Mucosa of gallbladder (tissue), 1 donor: ENCODE results near the gene SHISAL2B. TPM values are rescaled to one million over a fixed set of nuclear protein-coding genes. Genes with fewer than 3 reads are reported as not detected.
"Not testable (repeated sequence)": the region's sequence is repeated elsewhere in the genome, so short reads cannot be mapped to it uniquely, and the experiment has no call there.

Experiments used
- DNase-seq: peaks from one replicate; pipeline ENCODE4 v3.0.0-alpha.2; 2020; ENCODE audit warnings: low spot score
- total RNA-seq: library from RNA; stranded (reverse); gene quantifications from one replicate; pipeline ENCODE4 v1.2.1, GENCODE V29; 2021
- donor health status: DM: no; HTN: no; CAD: no.

Gene SHISAL2B
- total RNA-seq = not detected

DNA sequence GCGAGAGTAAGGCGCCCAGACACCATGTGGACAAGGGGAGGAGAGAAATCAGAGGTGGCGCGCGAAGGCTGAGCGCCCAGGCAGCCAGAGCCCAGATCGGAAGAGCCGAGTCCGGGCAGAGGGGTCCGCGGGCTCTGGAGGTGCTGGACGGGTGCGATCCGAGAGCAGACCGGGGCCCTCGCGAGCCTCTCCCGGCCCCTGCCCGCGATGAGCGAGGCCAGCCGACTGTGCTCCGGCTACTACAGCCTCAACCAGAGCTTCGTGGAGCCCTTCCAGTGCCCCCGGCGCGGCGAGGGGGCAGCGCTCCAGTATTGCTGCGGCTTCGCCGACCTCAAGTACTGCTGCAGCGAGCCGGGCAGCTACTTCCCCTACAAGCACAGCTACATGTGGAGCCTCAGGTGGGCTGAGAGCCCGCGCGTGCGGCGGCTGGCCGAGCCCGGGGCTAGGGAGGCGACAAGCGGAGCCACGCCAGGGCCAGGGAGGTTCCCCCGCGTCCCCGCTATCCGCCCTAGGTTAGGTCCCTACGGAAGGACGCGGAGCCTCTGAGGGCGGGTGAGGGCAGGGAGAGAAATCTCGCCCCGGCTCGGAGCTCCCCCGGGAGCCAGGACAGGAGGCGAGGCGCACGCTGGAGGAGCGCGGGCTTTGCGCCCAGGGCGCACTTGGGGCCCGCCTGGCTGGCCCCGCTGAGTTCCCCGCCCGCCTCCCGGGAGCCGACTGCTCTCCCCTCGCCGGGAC, at the start of gene SHISAL2B:
SHISAL2B (plus strand) TSS at position 87 of the 735 bp plus-strand sequence; CDS start at position 208, 121 bp downstream.
- DNase-seq = no peak

DNA sequence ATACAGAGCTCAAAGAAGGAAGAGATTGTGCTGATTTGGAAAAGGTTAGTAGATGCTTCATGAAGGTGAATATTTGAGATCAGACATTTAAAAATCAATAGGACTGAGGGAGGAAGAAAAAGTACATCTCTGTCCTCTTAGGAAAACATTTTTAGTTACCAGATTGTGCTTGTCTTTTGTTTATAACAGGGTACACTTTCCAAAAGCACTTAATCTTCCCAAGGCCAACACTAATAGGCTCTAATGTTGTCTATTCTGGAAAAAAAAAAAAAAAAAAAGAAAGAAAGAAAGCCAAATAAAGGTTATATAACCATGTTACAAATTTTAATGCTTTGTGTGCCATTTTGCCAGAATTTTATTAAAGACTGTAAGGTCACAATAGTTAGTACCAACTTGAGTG, 45.5 kb upstream of the SHISAL2B start:
- DNase-seq = no peak

- DNase-seq = no peak
These were observed 44.1 kb upstream of the SHISAL2B start for GRCh38 chr5:64646169-64646568.

DNA sequence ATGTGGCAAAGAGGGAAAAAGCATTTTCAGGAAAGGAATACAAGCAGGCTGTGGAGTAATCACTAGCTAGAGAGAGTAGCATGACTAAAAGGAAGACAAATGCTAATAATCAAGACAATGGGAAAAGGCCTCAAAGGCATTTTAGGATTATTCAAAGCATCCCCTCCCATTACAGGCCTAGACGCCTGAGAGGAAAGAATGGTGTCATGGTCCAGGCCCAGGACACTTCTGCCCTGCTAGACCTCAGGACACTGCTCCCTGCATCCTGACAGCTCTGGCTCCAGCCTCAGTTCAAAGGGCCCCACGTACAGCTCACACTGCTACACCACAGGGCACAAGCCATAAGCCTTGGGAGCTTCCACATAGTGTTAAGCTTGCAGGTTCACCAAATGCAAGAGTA, 40.8 kb upstream of the SHISAL2B start:
- no peak for DNase-seq

DNA sequence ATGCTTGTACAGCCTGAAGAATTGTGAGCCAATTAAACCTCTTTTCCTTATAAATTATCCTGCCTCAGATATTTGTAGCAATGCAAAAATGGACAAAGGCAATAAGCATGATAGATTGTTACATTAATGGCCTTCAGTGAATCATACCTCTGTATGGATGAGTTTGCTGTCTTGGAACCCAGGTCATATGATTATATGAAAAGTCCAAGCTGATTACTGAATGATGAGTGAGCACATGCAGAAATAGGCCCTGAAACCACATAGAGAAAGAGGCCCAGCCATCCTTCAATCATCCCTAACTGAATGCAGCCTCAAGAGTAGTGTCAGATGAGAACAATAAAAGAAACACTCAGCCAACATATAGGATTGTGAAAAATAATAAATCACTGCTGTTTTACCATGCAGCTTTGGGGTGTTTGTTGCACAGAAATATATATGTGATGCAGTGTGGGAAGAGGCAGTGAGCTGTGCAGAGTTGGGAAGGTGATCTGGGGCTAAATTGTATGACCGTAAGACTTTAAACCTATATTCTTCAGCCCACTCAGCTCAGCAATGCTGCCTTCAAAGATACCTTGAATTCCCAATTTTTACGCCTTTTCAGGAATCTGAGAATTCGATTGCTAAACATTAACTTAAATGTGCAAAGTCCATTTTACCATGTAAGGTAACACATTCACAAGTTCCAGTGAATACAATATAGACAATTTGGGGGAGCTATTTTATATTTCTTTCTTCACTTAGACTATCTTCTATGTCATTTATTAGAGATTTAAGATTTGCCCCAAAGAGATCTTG, 36.3 kb upstream of the SHISAL2B start:
- no peak for DNase-seq

GRCh38 chr5:64654561-64654938, 35.8 kb upstream of the SHISAL2B start:
- no peak for DNase-seq

GRCh38 chr5:64655596-64655995, 34.7 kb upstream of the SHISAL2B start:
- no peak for DNase-seq

GRCh38 chr5:64659289-64659688, 31.0 kb upstream of the SHISAL2B start:
- DNase-seq = no peak

GRCh38 chr5:64663181-64663580, 27.1 kb upstream of the SHISAL2B start:
- not testable (repeated sequence) for DNase-seq

- no peak for DNase-seq
These were observed 25.1 kb upstream of the SHISAL2B start for GRCh38 chr5:64665243-64665642.

- no peak for DNase-seq
These were observed 24.2 kb upstream of the SHISAL2B start for GRCh38 chr5:64666078-64666477.

DNA sequence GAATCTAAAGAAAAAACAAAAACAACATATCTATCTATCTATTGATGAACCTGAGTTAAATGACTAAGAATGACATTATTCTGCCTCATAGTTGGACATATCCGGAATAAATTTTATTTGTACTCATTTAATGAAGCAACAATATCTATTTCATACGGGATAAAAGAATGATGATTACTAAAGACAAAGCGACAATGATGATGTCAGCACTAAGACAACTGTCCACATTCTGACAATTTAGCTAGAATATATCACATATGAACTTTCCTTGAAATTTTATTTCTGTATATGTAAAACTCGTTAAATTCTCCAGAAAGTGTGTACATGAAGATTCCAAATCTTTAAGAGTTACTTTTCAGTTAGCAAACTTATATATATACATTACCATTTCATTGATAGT, 23.2 kb upstream of the SHISAL2B start:
- no peak for DNase-seq

DNA sequence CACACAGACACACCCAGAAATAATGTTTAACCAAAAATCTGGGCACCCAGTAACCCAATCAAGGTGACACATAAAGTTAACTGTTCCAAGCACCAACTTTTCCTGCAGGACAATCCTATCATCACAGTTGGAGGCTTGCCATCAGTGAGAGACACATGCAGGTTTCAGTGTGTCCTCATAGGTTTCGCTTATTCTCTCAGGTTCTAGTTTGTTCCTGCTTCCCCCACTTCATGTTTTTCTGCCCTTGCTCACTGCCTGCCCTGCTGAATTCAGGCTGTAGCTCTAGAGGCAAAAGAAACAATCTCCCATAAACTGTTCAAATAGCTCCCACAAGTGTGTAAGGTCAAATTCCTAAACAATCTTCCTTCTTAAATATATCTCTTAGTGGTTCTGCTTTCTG, 20.0 kb upstream of the SHISAL2B start:
- DNase-seq = no peak

- DNase-seq = no peak
These were observed 18.6 kb upstream of the SHISAL2B start for GRCh38 chr5:64671678-64672077.

DNA sequence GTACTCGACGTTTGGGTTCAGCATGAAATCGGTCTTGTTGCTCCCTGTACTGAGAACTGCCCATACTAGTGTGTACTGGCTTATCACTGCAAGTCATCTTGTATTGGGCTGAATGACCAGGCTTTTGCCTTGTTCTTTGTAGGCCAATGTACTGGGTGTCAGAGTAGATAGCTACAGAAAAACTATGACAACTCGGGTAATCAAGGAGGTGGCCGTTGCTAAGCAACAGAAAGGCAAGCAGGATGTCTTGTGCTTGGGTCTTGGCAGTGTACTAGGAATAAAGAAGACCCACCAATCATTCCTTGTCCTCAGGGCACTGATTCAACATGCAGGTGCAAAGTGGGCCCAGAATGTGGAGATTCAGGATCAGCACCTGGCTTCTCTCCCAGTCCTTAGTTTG, 11.9 kb upstream of the SHISAL2B start:
- no peak for DNase-seq

DNA sequence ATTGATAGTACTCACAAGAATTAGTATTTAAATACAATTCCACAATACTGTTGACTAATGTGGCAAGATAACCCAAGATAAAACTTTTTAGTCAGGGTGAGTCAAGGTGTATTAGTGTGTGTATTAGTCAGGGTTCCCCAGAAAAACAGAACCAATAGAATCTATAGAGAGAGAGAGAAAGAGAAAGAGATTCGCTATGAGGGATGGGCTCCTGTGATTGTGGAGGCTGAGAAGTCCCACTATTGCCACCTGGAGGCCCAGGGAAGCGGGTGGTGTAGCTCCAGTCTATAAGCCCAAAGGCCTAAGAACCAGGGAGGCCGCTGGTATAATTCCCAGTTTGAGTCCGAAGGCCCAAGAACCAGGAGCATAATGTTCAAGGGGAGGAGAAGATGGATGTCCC, 10.0 kb upstream of the SHISAL2B start:
- DNase-seq = no peak

- no peak for DNase-seq
These were observed 7.7 kb upstream of the SHISAL2B start for GRCh38 chr5:64682608-64683007.

DNA sequence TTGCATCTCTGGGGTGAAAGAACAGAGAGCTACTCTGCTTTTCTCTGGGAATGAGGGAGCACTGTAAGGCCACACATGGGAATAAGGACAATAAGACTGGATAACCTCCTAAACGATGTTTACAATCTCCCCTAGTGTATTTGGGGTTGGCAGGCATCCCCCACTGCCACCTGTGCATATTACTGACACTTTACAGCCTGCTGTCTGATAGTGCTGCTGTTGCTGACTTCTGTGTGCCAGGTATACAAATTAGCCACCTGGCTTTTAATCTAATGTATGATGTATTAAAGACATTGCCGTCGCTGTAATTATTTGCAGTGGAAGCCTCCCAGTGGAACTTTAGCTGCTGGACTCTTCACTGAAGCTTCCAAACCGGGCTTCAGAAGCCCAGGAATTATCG, 4.4 kb upstream of the SHISAL2B start:
- no peak for DNase-seq

DNA sequence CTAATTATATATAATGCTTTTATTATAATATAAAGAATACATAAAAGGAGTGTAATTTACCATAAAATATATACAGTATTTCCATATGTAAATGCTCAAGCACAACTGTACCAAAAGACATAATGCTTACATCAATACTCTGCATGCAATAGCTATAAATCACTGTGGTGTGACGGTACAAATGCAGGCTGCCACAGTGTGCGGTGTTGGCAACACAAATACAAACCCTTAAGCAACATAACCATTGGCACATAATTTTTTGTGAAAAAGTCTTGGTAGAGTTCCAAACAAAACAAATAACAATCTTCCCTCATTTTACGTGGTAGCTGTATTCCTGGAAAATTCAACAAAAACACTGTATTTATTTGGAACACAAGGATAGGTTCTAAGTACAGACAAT, 1.9 kb upstream of the SHISAL2B start:
- no peak for DNase-seq

GRCh38 chr5:64688965-64689364, 1.3 kb upstream of the SHISAL2B start:
- DNase-seq = no peak

DNA sequence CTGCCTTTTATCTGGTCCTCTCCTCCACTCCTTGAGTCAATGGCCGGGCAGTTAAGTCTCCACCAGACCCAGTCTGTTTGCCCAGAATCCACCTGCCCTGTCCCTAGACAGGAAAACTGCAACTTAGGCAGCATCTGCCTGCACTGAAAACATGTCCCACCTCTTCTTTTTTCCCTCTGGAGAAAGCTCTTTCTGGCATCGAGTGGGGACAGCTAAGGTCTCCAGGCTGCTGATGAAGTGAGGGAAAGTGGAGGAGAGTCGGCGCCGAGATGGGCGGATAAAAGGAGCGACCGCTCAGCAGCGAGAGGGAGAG, 243 bp upstream of the SHISAL2B start:
- no peak for DNase-seq

GRCh38 chr5:64691291-64691690, 988 bp downstream of the SHISAL2B start:
- no peak for DNase-seq

GRCh38 chr5:64693636-64694035, 3.3 kb downstream of the SHISAL2B start:
- DNase-seq = no peak

DNA sequence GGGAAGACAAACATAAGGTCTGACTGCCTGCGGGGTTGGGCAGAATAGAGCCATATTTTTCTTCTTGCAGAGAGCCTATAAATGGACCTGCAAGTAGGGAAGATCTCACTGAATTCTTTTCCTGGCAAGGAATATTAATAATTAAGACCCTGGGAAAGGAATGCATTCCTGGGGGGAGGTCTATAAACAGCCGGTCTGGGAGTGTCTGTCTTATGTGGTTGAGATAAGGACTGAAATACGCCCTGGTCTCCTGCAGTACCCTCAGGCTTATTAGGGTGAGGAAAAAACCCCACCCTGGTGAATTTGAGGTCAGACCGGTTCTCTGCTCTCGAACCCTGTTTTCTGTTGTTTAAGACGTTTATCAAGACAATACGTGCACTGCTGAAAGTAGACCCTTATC, 6.1 kb downstream of the SHISAL2B start:
- not testable (repeated sequence) for DNase-seq
